Naive thymus-derived CD8-positive, alpha-beta T cell (primary cell): ENCODE data around the gene LEMD2. TPM values are rescaled to one million over a fixed set of nuclear protein-coding genes. Genes with fewer than 3 reads are reported as not detected.

Experiments used
- ATAC-seq, 2 donors: fragments of 150-1000 bp; cut with Tn5 transposase in 1 of 2; sonication (Bioruptor Pico), chemical (Tn5 transposase) in 1 of 2; 1 replicate in 1 of 2; 2 replicates in 1 of 2; pipeline ENCODE4 v1.10.0; 2021; ENCODE audit warnings: mild to moderate bottlenecking in 2 of 2, moderate library complexity in 2 of 2
- POLR2A ChIA-PET: fragments of 350-600 bp; sonication (Branson Sonifier 250); formaldehyde crosslinking; loops from one replicate; lab custom pipeline; 2021; ENCODE audit warnings: antibody characterized with exemption; lab: Charles Lee
- DNase-seq, 10 donors: peaks; one replicate each; pipeline versions ENCODE4 v3.0.0 to v3.0.0-alpha.2; 2020 to 2022
- H3K27ac Mint-ChIP-seq, 10 donors: one replicate each; pipeline ENCODE4 v1.8.0; 2020 to 2022; ENCODE audit warnings: mild to moderate bottlenecking in 10 of 10, mixed read lengths in 10 of 10, moderate library complexity in 4 of 10, inconsistent platforms in 1 of 10
- H3K27me3 Mint-ChIP-seq, 5 donors: one replicate each; pipeline ENCODE4 v1.8.0; 2021 to 2022; ENCODE audit warnings: mixed read lengths in 5 of 5
- H3K36me3 Mint-ChIP-seq, 3 donors: one replicate each; pipeline ENCODE4 v1.8.0; 2020 to 2022; ENCODE audit warnings: mixed read lengths in 3 of 3, mild to moderate bottlenecking in 2 of 3, inconsistent platforms in 1 of 3
- H3K4me1 Mint-ChIP-seq, 4 donors: one replicate each; pipeline ENCODE4 v1.8.0; 2021 to 2022; ENCODE audit warnings: mixed read lengths in 4 of 4
- H3K4me3 Mint-ChIP-seq, 10 donors: one replicate each; pipeline ENCODE4 v1.8.0; 2020 to 2022; ENCODE audit warnings: mild to moderate bottlenecking in 10 of 10, mixed read lengths in 10 of 10, moderate library complexity in 6 of 10, inconsistent platforms in 1 of 10
- H3K9me3 Mint-ChIP-seq, 9 donors: one replicate each; pipeline ENCODE4 v1.8.0; 2020 to 2022; ENCODE audit warnings: mixed read lengths in 9 of 9, mild to moderate bottlenecking in 3 of 9, inconsistent platforms in 1 of 9, moderate library complexity in 1 of 9
- polyA plus RNA-seq, 3 donors: library from polyadenylated mRNA; unstranded; fragments of 300-500 nt; fragmentation: Illumina TruSeq; gene quantifications; one replicate each; pipeline ENCODE4 v1.2.3, GENCODE V29; 2021
- total RNA-seq, 8 experiments: library from RNA in 2 of 8; stranded (reverse) in 2 of 8; gene quantifications; one replicate each; pipeline ENCODE4 v1.2.3 and lab custom pipeline; 2021 to 2026

LEMD2 gene
- total and polyA plus RNA-seq, 5 experiments from 2014 or later, result 24.6 to 128 (median 43.9) TPM

GRCh38 chr6:33800248-33800969 is 11.5 kb upstream of the LEMD2 start:
- Mint-ChIP-seq H3K4me1 (peaks cover 0 to 5% (median 0%) of the 10 kb centered on the region in 4 donors), H3K9me3 (no peaks in the 10 kb centered on the region), H3K4me3 (no peak overlapping the region), H3K27me3 (peaks cover 5 to 63% (median 28%) of the 10 kb centered on the region in 5 donors), H3K27ac (no peak overlapping the region), H3K36me3 (no peaks in the 10 kb centered on the region)
- DNase-seq (no peak), ATAC-seq (no peak)
- POLR2A ChIA-PET, result no interaction called here

GRCh38 chr6:33799454-33800113 is 10.7 kb upstream of the LEMD2 start:
- peaks cover 0 to 5% (median 0%) of the 10 kb centered on the region in 4 donors for H3K4me1 Mint-ChIP-seq
- H3K9me3 Mint-ChIP-seq, result no peaks in the 10 kb centered on the region
- DNase-seq, result no peak
- H3K27ac Mint-ChIP-seq, result no peak overlapping the region
- POLR2A ChIA-PET, result no interaction called here
- peaks cover 5 to 57% (median 25%) of the 10 kb centered on the region in 5 donors for H3K27me3 Mint-ChIP-seq
- H3K36me3 Mint-ChIP-seq, result no peaks in the 10 kb centered on the region
- no peak for ATAC-seq
- H3K4me3 Mint-ChIP-seq, result no peak overlapping the region

- Mint-ChIP-seq H3K4me1 (peaks cover 0 to 3% (median 0%) of the 10 kb centered on the region in 4 donors), H3K27ac (no peak overlapping the region), H3K9me3 (no peaks in the 10 kb centered on the region), H3K27me3 (peaks cover 3 to 50% (median 19%) of the 10 kb centered on the region in 5 donors), H3K36me3 (no peaks in the 10 kb centered on the region), H3K4me3 (no peak overlapping the region)
- no peak for ATAC-seq
- POLR2A ChIA-PET, result no interaction called here
- DNase-seq, result no peak
Observed at GRCh38 chr6:33798343-33798848, 9.5 kb upstream of the LEMD2 start.

GRCh38 chr6:33797626-33798342 is 8.9 kb upstream of the LEMD2 start:
- DNase-seq (no peak), ATAC-seq (no peak)
- H3K27me3 Mint-ChIP-seq, result peaks cover 3 to 48% (median 19%) of the 10 kb centered on the region in 5 donors
- H3K27ac Mint-ChIP-seq, result peak overlapping the region in 2 of 10 donors; percentile 32 to 44
- no peaks in the 10 kb centered on the region for H3K36me3 Mint-ChIP-seq
- peaks cover 0 to 3% (median 0%) of the 10 kb centered on the region in 4 donors for H3K4me1 Mint-ChIP-seq
- H3K9me3 Mint-ChIP-seq, result no peaks in the 10 kb centered on the region
- H3K4me3 Mint-ChIP-seq, result no peak overlapping the region
- POLR2A ChIA-PET, result no interaction called here

- H3K4me3 Mint-ChIP-seq, result no peak overlapping the region
- H3K36me3 Mint-ChIP-seq, result no peaks in the 10 kb centered on the region
- POLR2A ChIA-PET, result interaction anchor here (0.6 kb wide), 1 partner anchor 1036 kb away, joined by 3 read pairs; no protein-coding TSS in a partner anchor
- peaks cover 3 to 32% (median 12%) of the 10 kb centered on the region in 5 donors for H3K27me3 Mint-ChIP-seq
- no peak for ATAC-seq
- no peak overlapping the region for H3K27ac Mint-ChIP-seq
- H3K4me1 Mint-ChIP-seq, result peaks cover 0 to 7% (median 5%) of the 10 kb centered on the region in 4 donors
- no peaks in the 10 kb centered on the region for H3K9me3 Mint-ChIP-seq
- DNase-seq, result no peak
Observed at GRCh38 chr6:33794910-33795623, 6.1 kb upstream of the LEMD2 start.

- peak overlapping the region in 1 of 10 donors; percentile 20 for H3K27ac Mint-ChIP-seq
- no peaks in the 10 kb centered on the region for H3K9me3 Mint-ChIP-seq
- H3K4me1 Mint-ChIP-seq, result peaks cover 10 to 16% (median 13%) of the 10 kb centered on the region in 4 donors
- POLR2A ChIA-PET, result no interaction called here
- DNase-seq (no peak), ATAC-seq (no peak)
- H3K27me3 Mint-ChIP-seq, result peaks cover 2 to 12% (median 6%) of the 10 kb centered on the region in 5 donors
- no peaks in the 10 kb centered on the region for H3K36me3 Mint-ChIP-seq
- H3K4me3 Mint-ChIP-seq, result peak overlapping the region in 1 of 10 donors; percentile 39
Observed at GRCh38 chr6:33792981-33793380, 4.1 kb upstream of the LEMD2 start.

- Mint-ChIP-seq H3K27ac (peak overlapping the region in 1 of 10 donors; percentile 6), H3K36me3 (peaks cover 0 to under 1% (median 0%) of the 10 kb centered on the region in 3 donors), H3K4me3 (peak overlapping the region in 1 of 10 donors; percentile 60), H3K9me3 (no peaks in the 10 kb centered on the region), H3K4me1 (peaks cover 21 to 30% (median 24%) of the 10 kb centered on the region in 4 donors), H3K27me3 (peaks cover 0 to 2% (median 0%) of the 10 kb centered on the region in 5 donors)
- ATAC-seq, result no peak
- POLR2A ChIA-PET, result no interaction called here
- no peak for DNase-seq
Observed at GRCh38 chr6:33791620-33792019, 2.7 kb upstream of the LEMD2 start.

GRCh38 chr6:33790910-33791309 is 2.0 kb upstream of the LEMD2 start:
- DNase-seq (no peak), ATAC-seq (no peak)
- POLR2A ChIA-PET, result no interaction called here
- no peak overlapping the region for H3K4me3 Mint-ChIP-seq
- peaks cover 28 to 37% (median 32%) of the 10 kb centered on the region in 4 donors for H3K4me1 Mint-ChIP-seq
- no peak overlapping the region for H3K27ac Mint-ChIP-seq
- H3K27me3 Mint-ChIP-seq, result peaks cover 0 to 2% (median 0%) of the 10 kb centered on the region in 5 donors
- no peaks in the 10 kb centered on the region for H3K9me3 Mint-ChIP-seq
- H3K36me3 Mint-ChIP-seq, result peaks cover 0 to 8% (median 0%) of the 10 kb centered on the region in 3 donors

- POLR2A ChIA-PET, result no interaction called here
- Mint-ChIP-seq H3K27ac (peak overlapping the region in 4 of 10 donors; percentile 13 to 85 (median 53)), H3K4me1 (peaks cover 28 to 42% (median 36%) of the 10 kb centered on the region in 4 donors), H3K27me3 (peaks cover 0 to 2% (median 0%) of the 10 kb centered on the region in 5 donors), H3K9me3 (no peaks in the 10 kb centered on the region), H3K4me3 (peak overlapping the region in 5 of 10 donors; percentile 35 to 77 (median 64)), H3K36me3 (peaks cover 0 to 13% (median 0%) of the 10 kb centered on the region in 3 donors)
- DNase-seq, result no peak
- no peak for ATAC-seq
Observed at GRCh38 chr6:33790379-33790778, 1.4 kb upstream of the LEMD2 start.

- Mint-ChIP-seq H3K4me1 (peaks cover 36 to 51% (median 45%) of the 10 kb centered on the region in 4 donors), H3K9me3 (no peaks in the 10 kb centered on the region), H3K27me3 (peaks cover 0 to 2% (median 0%) of the 10 kb centered on the region in 5 donors), H3K27ac (peak overlapping the region in 9 of 10 donors; percentile 26 to 89 (median 83)), H3K36me3 (peaks cover 0 to 21% (median 0%) of the 10 kb centered on the region in 3 donors), H3K4me3 (peak overlapping the region; percentile 59 to 96 (median 82))
- no peak for DNase-seq
- POLR2A ChIA-PET, result interaction anchor here (0.7 to 2.2 kb wide), 4 partner anchors 17 to 125 kb away, joined by 4 to 10 read pairs (median 6); partner anchors contain the start of gene UQCC2
- no peak for ATAC-seq
Observed at GRCh38 chr6:33789550-33789895, 593 bp upstream of the LEMD2 start.

GRCh38 chr6:33787954-33788693 is 806 bp downstream of the LEMD2 start:
- Mint-ChIP-seq H3K4me3 (peak overlapping the region; percentile 91 to 99 (median 96)), H3K4me1 (peaks cover 39 to 64% (median 56%) of the 10 kb centered on the region in 4 donors), H3K27me3 (peaks cover 0 to 2% (median 0%) of the 10 kb centered on the region in 5 donors), H3K27ac (peak overlapping the region; percentile 95 to 100 (median 98)), H3K9me3 (no peaks in the 10 kb centered on the region), H3K36me3 (peaks cover 0 to 34% (median 3%) of the 10 kb centered on the region in 3 donors)
- ATAC-seq (peak; percentile 47 to 51), DNase-seq (peak; percentile 44 to 78 (median 50))
- POLR2A ChIA-PET, result interaction anchor here (0.7 to 2.2 kb wide), 14 partner anchors 8 to 1891 kb away, joined by 3 to 13 read pairs (median 4); partner anchors contain the start of genes EHMT2 and UQCC2
